ENCODE measurements around the gene TMPRSS5. TPM values are rescaled to one million over a fixed set of nuclear protein-coding genes. Genes with fewer than 3 reads are reported as not detected.
A peak's percentile ranks its signal among the peaks of the same experiment; 100 is the strongest.

TMPRSS5 gene
- total RNA-seq, 2 experiments from 2014 or later: 0.32 to 0.46 TPM

GRCh38 chr11:113695207-113695606 lies 10.9 kb downstream of the TMPRSS5 start:
- intact Hi-C loops (cut with DNase I, micrococcal nuclease): no loop called here
- Mint-ChIP-seq H3K9me3 (ENCODE audit: low read depth) (no peaks in the 10 kb centered on the region), H3K4me3 (no peak overlapping the region), H3K4me1 (no peaks in the 10 kb centered on the region), H3K27me3 (no peaks in the 10 kb centered on the region), H3K27ac (no peak overlapping the region), H3K36me3 (ENCODE audit: low read depth) (no peaks in the 10 kb centered on the region)
- DNase-seq: no peak
- CTCF ChIA-PET: no interaction called here
- POLR2A ChIA-PET: no interaction called here
- ATAC-seq: no peak

- no peaks in the 10 kb centered on the region for H3K9me3 Mint-ChIP-seq (ENCODE audit: low read depth)
- ChIA-PET CTCF (no interaction called here), POLR2A (no interaction called here)
- H3K4me3 Mint-ChIP-seq: no peak overlapping the region
- intact Hi-C loops (cut with DNase I, micrococcal nuclease): no loop called here
- H3K36me3 Mint-ChIP-seq (ENCODE audit: low read depth): no peaks in the 10 kb centered on the region
- ATAC-seq: no peak
- no peak for DNase-seq
- H3K27me3 Mint-ChIP-seq: no peaks in the 10 kb centered on the region
- H3K4me1 Mint-ChIP-seq: no peaks in the 10 kb centered on the region
- H3K27ac Mint-ChIP-seq: no peak overlapping the region
These were observed 11.7 kb downstream of the TMPRSS5 start for GRCh38 chr11:113694390-113694789.

GRCh38 chr11:113693030-113693429 lies 13.1 kb downstream of the TMPRSS5 start:
- intact Hi-C loops (cut with DNase I, micrococcal nuclease): no loop called here

GRCh38 chr11:113690619-113691569 lies 15.2 kb downstream of the TMPRSS5 start:
- ATAC-seq: peak; percentile 47
- no peaks in the 10 kb centered on the region for H3K27me3 Mint-ChIP-seq
- intact Hi-C loops (cut with DNase I, micrococcal nuclease): no loop called here
- no peaks in the 10 kb centered on the region for H3K9me3 Mint-ChIP-seq (ENCODE audit: low read depth)
- ChIA-PET POLR2A (no interaction called here), CTCF (no interaction called here)
- H3K4me1 Mint-ChIP-seq: no peaks in the 10 kb centered on the region
- no peak overlapping the region for H3K4me3 Mint-ChIP-seq
- no peak overlapping the region for H3K27ac Mint-ChIP-seq
- H3K36me3 Mint-ChIP-seq (ENCODE audit: low read depth): no peaks in the 10 kb centered on the region
- DNase-seq: peak; percentile 55

More at GRCh38 chr11:113693030-113693429, 13.1 kb downstream of the TMPRSS5 start:
- Mint-ChIP-seq H3K9me3 (ENCODE audit: low read depth) (no peaks in the 10 kb centered on the region), H3K4me1 (no peaks in the 10 kb centered on the region), H3K27ac (no peak overlapping the region), H3K36me3 (ENCODE audit: low read depth) (no peaks in the 10 kb centered on the region), H3K27me3 (no peaks in the 10 kb centered on the region), H3K4me3 (no peak overlapping the region)
- ATAC-seq (no peak), DNase-seq (no peak)
- CTCF ChIA-PET: no interaction called here
- POLR2A ChIA-PET: no interaction called here

- no peak overlapping the region for H3K27ac Mint-ChIP-seq
- H3K27me3 Mint-ChIP-seq: no peaks in the 10 kb centered on the region
- no peak for ATAC-seq
- ChIA-PET CTCF (interaction anchor here (0.7 kb wide), 1 partner anchor 53 kb away, joined by 3 read pairs; no protein-coding TSS in a partner anchor), POLR2A (no interaction called here)
- no peak overlapping the region for H3K4me3 Mint-ChIP-seq
- no peaks in the 10 kb centered on the region for H3K9me3 Mint-ChIP-seq (ENCODE audit: low read depth)
- intact Hi-C loops (cut with DNase I, micrococcal nuclease): no loop called here
- H3K4me1 Mint-ChIP-seq: no peaks in the 10 kb centered on the region
- no peaks in the 10 kb centered on the region for H3K36me3 Mint-ChIP-seq (ENCODE audit: low read depth)
- DNase-seq: no peak
These were observed 16.1 kb downstream of the TMPRSS5 start for GRCh38 chr11:113689768-113690618.

- no peak overlapping the region for H3K4me3 Mint-ChIP-seq
- DNase-seq: no peak
- CTCF ChIA-PET: no interaction called here
- intact Hi-C loops (cut with DNase I, micrococcal nuclease): no loop called here
- H3K27me3 Mint-ChIP-seq: no peaks in the 10 kb centered on the region
- no peaks in the 10 kb centered on the region for H3K36me3 Mint-ChIP-seq (ENCODE audit: low read depth)
- no peak for ATAC-seq
- H3K27ac Mint-ChIP-seq: no peak overlapping the region
- POLR2A ChIA-PET: no interaction called here
- no peaks in the 10 kb centered on the region for H3K4me1 Mint-ChIP-seq
- no peaks in the 10 kb centered on the region for H3K9me3 Mint-ChIP-seq (ENCODE audit: low read depth)
These were observed 20.3 kb downstream of the TMPRSS5 start for GRCh38 chr11:113685654-113686359.

GRCh38 chr11:113684496-113684895 lies 21.6 kb downstream of the TMPRSS5 start:
- CTCF ChIA-PET: interaction anchor here (0.9 kb wide), 1 partner anchor 112 kb away, joined by 3 read pairs; no protein-coding TSS in a partner anchor
- POLR2A ChIA-PET: no interaction called here
- DNase-seq (no peak), ATAC-seq (no peak)
- no peak overlapping the region for H3K27ac Mint-ChIP-seq
- no peaks in the 10 kb centered on the region for H3K36me3 Mint-ChIP-seq (ENCODE audit: low read depth)
- H3K27me3 Mint-ChIP-seq: no peaks in the 10 kb centered on the region
- H3K9me3 Mint-ChIP-seq (ENCODE audit: low read depth): no peaks in the 10 kb centered on the region
- no peaks in the 10 kb centered on the region for H3K4me1 Mint-ChIP-seq
- intact Hi-C loops (cut with DNase I, micrococcal nuclease): no loop called here
- no peak overlapping the region for H3K4me3 Mint-ChIP-seq

GRCh38 chr11:113683481-113684046 lies 22.5 kb downstream of the TMPRSS5 start:
- intact Hi-C loops (cut with DNase I, micrococcal nuclease): no loop called here
- no peak overlapping the region for H3K4me3 Mint-ChIP-seq
- H3K9me3 Mint-ChIP-seq (ENCODE audit: low read depth): no peaks in the 10 kb centered on the region
- DNase-seq (no peak), ATAC-seq (no peak)
- no peak overlapping the region for H3K27ac Mint-ChIP-seq
- no peaks in the 10 kb centered on the region for H3K36me3 Mint-ChIP-seq (ENCODE audit: low read depth)
- no peaks in the 10 kb centered on the region for H3K4me1 Mint-ChIP-seq
- CTCF ChIA-PET: interaction anchor here (0.9 kb wide), 1 partner anchor 113 kb away, joined by 3 read pairs; no protein-coding TSS in a partner anchor
- POLR2A ChIA-PET: no interaction called here
- H3K27me3 Mint-ChIP-seq: no peaks in the 10 kb centered on the region

GRCh38 chr11:113681711-113682413 lies 24.2 kb downstream of the TMPRSS5 start:
- Mint-ChIP-seq H3K27me3 (peaks cover under 1% of the 10 kb centered on the region), H3K9me3 (ENCODE audit: low read depth) (no peaks in the 10 kb centered on the region), H3K4me3 (no peak overlapping the region), H3K36me3 (ENCODE audit: low read depth) (no peaks in the 10 kb centered on the region), H3K4me1 (no peaks in the 10 kb centered on the region), H3K27ac (no peak overlapping the region)
- DNase-seq (no peak), ATAC-seq (no peak)
- ChIA-PET CTCF (no interaction called here), POLR2A (no interaction called here)
- intact Hi-C loops (cut with DNase I, micrococcal nuclease): no loop called here

- ChIA-PET POLR2A (no interaction called here), CTCF (no interaction called here)
- intact Hi-C loops (cut with DNase I, micrococcal nuclease): no loop called here
- peaks cover 2% of the 10 kb centered on the region for H3K27me3 Mint-ChIP-seq
- no peak for DNase-seq
- no peaks in the 10 kb centered on the region for H3K9me3 Mint-ChIP-seq (ENCODE audit: low read depth)
- H3K27ac Mint-ChIP-seq: no peak overlapping the region
- H3K4me3 Mint-ChIP-seq: no peak overlapping the region
- no peaks in the 10 kb centered on the region for H3K4me1 Mint-ChIP-seq
- ATAC-seq: no peak
- H3K36me3 Mint-ChIP-seq (ENCODE audit: low read depth): no peaks in the 10 kb centered on the region
These were observed 24.8 kb downstream of the TMPRSS5 start for GRCh38 chr11:113681282-113681681.

- peaks cover 2% of the 10 kb centered on the region for H3K27me3 Mint-ChIP-seq
- no peaks in the 10 kb centered on the region for H3K36me3 Mint-ChIP-seq (ENCODE audit: low read depth)
- H3K4me1 Mint-ChIP-seq: no peaks in the 10 kb centered on the region
- DNase-seq (no peak), ATAC-seq (no peak)
- ChIA-PET POLR2A (no interaction called here), CTCF (no interaction called here)
- intact Hi-C loops (cut with DNase I, micrococcal nuclease): no loop called here
- H3K27ac Mint-ChIP-seq: no peak overlapping the region
- no peak overlapping the region for H3K4me3 Mint-ChIP-seq
- H3K9me3 Mint-ChIP-seq (ENCODE audit: low read depth): no peaks in the 10 kb centered on the region
These were observed 28.4 kb downstream of the TMPRSS5 start for GRCh38 chr11:113677685-113678084.

Data from activated CD4-positive, alpha-beta T cell treated with anti-CD3 and anti-CD28 coated beads for 36 hours (primary cell).